HepG2 (cell line): ENCODE measurements around the gene MORF4L2.

Source experiments
- ELF1 ChIP-seq: sonication (generic); formaldehyde crosslinking; IDR thresholded peaks from 2 replicates; pipeline ENCODE4 v1.4.0; 2020; ENCODE audit warnings: missing genetic modification reagents
- JUN ChIP-seq: sonication (generic); formaldehyde crosslinking; IDR thresholded peaks from 2 replicates; pipeline ENCODE4 v1.4.0; 2020; ENCODE audit warnings: mild to moderate bottlenecking, missing genetic modification reagents
- POLR2AphosphoS5 ChIP-seq: IDR thresholded peaks from 2 replicates; pipeline ENCODE4 v1.6.1; 2012; ENCODE audit warnings: low read depth, low read length
- TARDBP ChIP-seq: sonication (generic); formaldehyde crosslinking; IDR thresholded peaks from 2 replicates; pipeline ENCODE4 v1.8.0; 2022; ENCODE audit warnings: mild to moderate bottlenecking, missing genetic modification reagents
- YY1 ChIP-seq: IDR thresholded peaks from 2 replicates; pipeline ENCODE4 v1.6.1; 2011; ENCODE audit warnings: low read length, low read depth, moderate library complexity, mild to moderate bottlenecking; ENCODE audit not compliant: insufficient read depth, insufficient replicate concordance
- TF ChIP-seq, protein P1 (sequence below): sonication (generic); formaldehyde crosslinking; IDR thresholded peaks from 2 replicates; pipeline ENCODE4 v1.5.1; 2020; ENCODE audit warnings: missing genetic modification reagents, mild to moderate bottlenecking, borderline replicate concordance
- TF ChIP-seq, protein P2 (sequence below): sonication (generic); formaldehyde crosslinking; IDR thresholded peaks from 2 replicates; pipeline ENCODE4 v1.4.0; 2020; ENCODE audit warnings: missing genetic modification reagents
- TF ChIP-seq, protein P3 (sequence below): sonication (generic); formaldehyde crosslinking; IDR thresholded peaks from 2 replicates; pipeline ENCODE4 v1.4.0; 2020; ENCODE audit warnings: missing genetic modification reagents

DNA sequence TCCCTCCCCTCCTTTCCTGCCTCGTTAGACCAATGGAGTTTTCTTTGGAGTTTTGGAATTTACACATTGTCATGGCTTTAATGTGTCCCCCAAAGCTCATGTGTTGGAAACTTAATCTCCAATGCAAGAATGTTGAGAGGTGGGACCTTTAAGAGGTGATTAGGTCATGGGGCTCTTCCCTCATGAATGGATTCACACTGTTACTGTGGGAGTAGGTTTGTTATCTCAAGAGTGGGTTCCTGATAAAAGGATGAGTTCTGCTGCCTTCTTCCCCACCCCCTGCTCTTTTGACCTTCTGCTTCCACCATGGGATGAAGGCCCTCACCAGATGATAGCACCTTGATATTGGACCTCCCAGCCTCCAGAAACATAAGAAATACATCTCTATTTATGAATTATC lies 16.8 kb downstream of the MORF4L2 start:
- TF ChIP-seq POLR2AphosphoS5 (no peak), TARDBP (CRISPR knock-in tag) (no peak), YY1 (no peak), ELF1 (CRISPR knock-in tag) (no peak), JUN (CRISPR knock-in tag) (no peak)
- TF ChIP-seq, protein P1, sequence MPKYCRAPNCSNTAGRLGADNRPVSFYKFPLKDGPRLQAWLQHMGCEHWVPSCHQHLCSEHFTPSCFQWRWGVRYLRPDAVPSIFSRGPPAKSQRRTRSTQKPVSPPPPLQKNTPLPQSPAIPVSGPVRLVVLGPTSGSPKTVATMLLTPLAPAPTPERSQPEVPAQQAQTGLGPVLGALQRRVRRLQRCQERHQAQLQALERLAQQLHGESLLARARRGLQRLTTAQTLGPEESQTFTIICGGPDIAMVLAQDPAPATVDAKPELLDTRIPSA (CRISPR knock-in tag): no peak
- TF ChIP-seq, protein P2, sequence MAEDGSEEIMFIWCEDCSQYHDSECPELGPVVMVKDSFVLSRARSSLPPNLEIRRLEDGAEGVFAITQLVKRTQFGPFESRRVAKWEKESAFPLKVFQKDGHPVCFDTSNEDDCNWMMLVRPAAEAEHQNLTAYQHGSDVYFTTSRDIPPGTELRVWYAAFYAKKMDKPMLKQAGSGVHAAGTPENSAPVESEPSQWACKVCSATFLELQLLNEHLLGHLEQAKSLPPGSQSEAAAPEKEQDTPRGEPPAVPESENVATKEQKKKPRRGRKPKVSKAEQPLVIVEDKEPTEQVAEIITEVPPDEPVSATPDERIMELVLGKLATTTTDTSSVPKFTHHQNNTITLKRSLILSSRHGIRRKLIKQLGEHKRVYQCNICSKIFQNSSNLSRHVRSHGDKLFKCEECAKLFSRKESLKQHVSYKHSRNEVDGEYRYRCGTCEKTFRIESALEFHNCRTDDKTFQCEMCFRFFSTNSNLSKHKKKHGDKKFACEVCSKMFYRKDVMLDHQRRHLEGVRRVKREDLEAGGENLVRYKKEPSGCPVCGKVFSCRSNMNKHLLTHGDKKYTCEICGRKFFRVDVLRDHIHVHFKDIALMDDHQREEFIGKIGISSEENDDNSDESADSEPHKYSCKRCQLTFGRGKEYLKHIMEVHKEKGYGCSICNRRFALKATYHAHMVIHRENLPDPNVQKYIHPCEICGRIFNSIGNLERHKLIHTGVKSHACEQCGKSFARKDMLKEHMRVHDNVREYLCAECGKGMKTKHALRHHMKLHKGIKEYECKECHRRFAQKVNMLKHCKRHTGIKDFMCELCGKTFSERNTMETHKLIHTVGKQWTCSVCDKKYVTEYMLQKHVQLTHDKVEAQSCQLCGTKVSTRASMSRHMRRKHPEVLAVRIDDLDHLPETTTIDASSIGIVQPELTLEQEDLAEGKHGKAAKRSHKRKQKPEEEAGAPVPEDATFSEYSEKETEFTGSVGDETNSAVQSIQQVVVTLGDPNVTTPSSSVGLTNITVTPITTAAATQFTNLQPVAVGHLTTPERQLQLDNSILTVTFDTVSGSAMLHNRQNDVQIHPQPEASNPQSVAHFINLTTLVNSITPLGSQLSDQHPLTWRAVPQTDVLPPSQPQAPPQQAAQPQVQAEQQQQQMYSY (CRISPR knock-in tag): no peak
- TF ChIP-seq, protein P3, sequence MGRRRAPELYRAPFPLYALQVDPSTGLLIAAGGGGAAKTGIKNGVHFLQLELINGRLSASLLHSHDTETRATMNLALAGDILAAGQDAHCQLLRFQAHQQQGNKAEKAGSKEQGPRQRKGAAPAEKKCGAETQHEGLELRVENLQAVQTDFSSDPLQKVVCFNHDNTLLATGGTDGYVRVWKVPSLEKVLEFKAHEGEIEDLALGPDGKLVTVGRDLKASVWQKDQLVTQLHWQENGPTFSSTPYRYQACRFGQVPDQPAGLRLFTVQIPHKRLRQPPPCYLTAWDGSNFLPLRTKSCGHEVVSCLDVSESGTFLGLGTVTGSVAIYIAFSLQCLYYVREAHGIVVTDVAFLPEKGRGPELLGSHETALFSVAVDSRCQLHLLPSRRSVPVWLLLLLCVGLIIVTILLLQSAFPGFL (CRISPR knock-in tag): no peak
